ENCODE results near the gene SUFU.

The SUFU gene

GRCh38 chr10:102468683-102469082 lies 35.1 kb upstream of the SUFU start:
- no peak overlapping the region for H3K9ac ChIP-seq (ENCODE audit: low read length)
- H3K79me2 ChIP-seq (ENCODE audit: low read length): peaks cover 3% of the 10 kb centered on the region; the same call in 1 of the 2 replicates
- H3K36me3 ChIP-seq (replicated peaks; ENCODE audit: low read depth, low read length): no peaks in the 10 kb centered on the region
- H4K20me1 ChIP-seq (ENCODE audit: insufficient read depth, low read length): no peaks in the 10 kb centered on the region
- no peak for TF ChIP-seq CTCF (IDR thresholded peaks at IDR 0.05; ENCODE audit: low read depth, low read length)
- TF ChIP-seq EZH2phosphoT487 (IDR thresholded peaks at IDR 0.05; ENCODE audit: low read depth): no peak
- no peak overlapping the region for H2AFZ ChIP-seq (ENCODE audit: low read depth, low read length)
- H3K27ac ChIP-seq (ENCODE audit: low read length): no peak overlapping the region
- H3K4me3 ChIP-seq (ENCODE audit: low read length): no peak overlapping the region
- H3K4me1 ChIP-seq (ENCODE audit: low read length): no peaks in the 10 kb centered on the region
- no peak overlapping the region for H3K4me2 ChIP-seq (ENCODE audit: low read length)
- no peaks in the 10 kb centered on the region for H3K27me3 ChIP-seq (ENCODE audit: low read depth, low read length)
- no peaks in the 10 kb centered on the region for H3K9me3 ChIP-seq (ENCODE audit: insufficient read depth, low read length)

- no peaks in the 10 kb centered on the region for H3K9me3 ChIP-seq (ENCODE audit: insufficient read depth, low read length)
- H3K27me3 ChIP-seq (ENCODE audit: low read depth, low read length): no peaks in the 10 kb centered on the region
- no peaks in the 10 kb centered on the region for H4K20me1 ChIP-seq (ENCODE audit: insufficient read depth, low read length)
- TF ChIP-seq CTCF (IDR thresholded peaks at IDR 0.05; ENCODE audit: low read depth, low read length) (no peak), EZH2phosphoT487 (IDR thresholded peaks at IDR 0.05; ENCODE audit: low read depth) (no peak)
- no peak overlapping the region for H3K9ac ChIP-seq (ENCODE audit: low read length)
- no peak overlapping the region for H3K4me2 ChIP-seq (ENCODE audit: low read length)
- H3K4me3 ChIP-seq (ENCODE audit: low read length): no peak overlapping the region
- no peaks in the 10 kb centered on the region for H3K36me3 ChIP-seq (replicated peaks; ENCODE audit: low read depth, low read length)
- H2AFZ ChIP-seq (ENCODE audit: low read depth, low read length): no peak overlapping the region
- H3K27ac ChIP-seq (ENCODE audit: low read length): no peak overlapping the region
- H3K4me1 ChIP-seq (ENCODE audit: low read length): no peaks in the 10 kb centered on the region
- H3K79me2 ChIP-seq (ENCODE audit: low read length): no peaks in the 10 kb centered on the region
Observed at GRCh38 chr10:102470579-102471546, 32.9 kb upstream of the SUFU start.

DNA sequence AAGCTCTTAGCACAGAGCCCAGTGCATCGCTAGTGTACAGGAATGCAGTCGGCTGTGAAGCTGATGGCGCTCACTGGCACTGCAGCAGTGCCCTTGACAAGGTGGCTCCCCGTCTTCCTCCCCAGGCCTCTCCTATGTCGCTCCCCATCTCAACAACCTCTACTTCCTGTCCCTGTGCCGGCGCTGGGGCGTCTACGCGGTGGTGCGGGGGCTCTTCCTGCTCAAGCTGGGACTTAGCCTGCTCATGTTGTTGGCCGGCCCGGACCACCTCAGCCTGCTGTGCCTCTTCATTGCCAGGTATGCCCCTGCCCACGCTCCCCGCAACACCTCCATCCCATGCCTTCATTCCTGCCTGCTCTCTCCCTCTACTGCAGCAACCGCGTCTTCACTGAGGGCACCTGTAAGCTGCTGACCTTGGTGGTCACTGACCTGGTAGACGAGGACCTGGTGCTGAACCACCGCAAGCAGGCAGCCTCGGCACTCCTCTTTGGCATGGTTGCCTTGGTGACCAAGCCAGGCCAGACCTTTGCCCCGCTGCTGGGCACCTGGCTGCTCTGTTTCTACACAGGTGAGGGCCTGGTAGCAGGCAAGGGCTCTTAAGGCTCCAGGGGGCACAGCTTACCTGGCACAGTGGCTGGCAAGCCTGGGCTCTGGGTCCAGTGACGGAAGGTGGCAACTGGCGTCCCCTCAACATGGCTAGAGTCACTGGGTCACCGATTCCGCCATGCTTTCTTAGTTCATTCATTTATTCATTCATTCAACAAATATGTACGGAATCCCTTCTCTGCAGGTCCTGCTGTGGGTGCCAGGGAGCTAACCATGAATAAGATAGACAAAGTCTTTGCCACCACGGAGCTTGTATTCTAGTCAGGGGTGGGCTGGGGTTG lies 30.1 kb upstream of the SUFU start:
- no peak overlapping the region for H3K9ac ChIP-seq (ENCODE audit: low read length)
- H2AFZ ChIP-seq (ENCODE audit: low read depth, low read length): no peak overlapping the region
- no peak overlapping the region for H3K4me2 ChIP-seq (ENCODE audit: low read length)
- H3K4me1 ChIP-seq (ENCODE audit: low read length): no peaks in the 10 kb centered on the region
- H3K27ac ChIP-seq (ENCODE audit: low read length): no peak overlapping the region
- no peaks in the 10 kb centered on the region for H3K79me2 ChIP-seq (ENCODE audit: low read length)
- TF ChIP-seq CTCF (IDR thresholded peaks at IDR 0.05; ENCODE audit: low read depth, low read length): no peak
- TF ChIP-seq EZH2phosphoT487 (IDR thresholded peaks at IDR 0.05; ENCODE audit: low read depth): no peak
- no peaks in the 10 kb centered on the region for H4K20me1 ChIP-seq (ENCODE audit: insufficient read depth, low read length)
- no peaks in the 10 kb centered on the region for H3K27me3 ChIP-seq (ENCODE audit: low read depth, low read length)
- no peak overlapping the region for H3K4me3 ChIP-seq (ENCODE audit: low read length)
- H3K9me3 ChIP-seq (ENCODE audit: insufficient read depth, low read length): no peaks in the 10 kb centered on the region
- H3K36me3 ChIP-seq (replicated peaks; ENCODE audit: low read depth, low read length): no peaks in the 10 kb centered on the region
